ENCODE measurements around the gene SLC38A1.

- TF ChIP-seq POLR2A (IDR thresholded peaks at IDR 0.05) (no peak), CTCF (IDR thresholded peaks at IDR 0.05 in 8 of 11, conservative IDR thresholded peaks at IDR 0.05 in 3 of 11) (no peak)
Observed at GRCh38 chr12:46148327-46149078, 120.3 kb downstream of the SLC38A1 start.
